GM21360 (cell line): ENCODE data around the gene SAG.

Experiments used
- ATAC-seq: cut with Tn5 transposase; IDR thresholded peaks from one replicate; pipeline ENCODE4 v1.9.1; 2021; ENCODE audit warnings: mild to moderate bottlenecking, moderate library complexity; ENCODE audit not compliant: unreplicated experiment

Gene SAG

DNA sequence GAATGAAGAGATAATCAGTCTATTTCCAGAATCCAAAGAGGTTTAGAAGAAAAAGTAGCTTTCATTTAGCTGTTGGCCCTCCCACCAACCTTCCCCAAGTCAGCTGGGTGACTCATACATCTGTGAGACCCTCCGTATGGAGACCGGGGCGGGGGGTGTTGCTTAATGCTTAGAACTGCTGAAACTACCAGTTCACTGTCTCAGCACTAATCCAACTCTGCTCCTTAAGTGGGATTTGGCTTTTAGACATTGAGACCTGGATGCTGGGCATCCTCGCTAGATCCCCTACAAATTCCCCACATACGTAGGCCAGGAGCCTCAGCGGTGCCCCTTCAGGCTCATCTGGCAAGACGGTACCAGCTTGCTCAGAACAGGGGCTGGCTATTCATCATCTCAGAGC is at the start of gene SAG:
Gene SAG (plus strand): TSS at position 252 of the 400 bp plus-strand sequence. CDS start 1,374 bp downstream, outside the sequence.
- ATAC-seq, result no peak

DNA sequence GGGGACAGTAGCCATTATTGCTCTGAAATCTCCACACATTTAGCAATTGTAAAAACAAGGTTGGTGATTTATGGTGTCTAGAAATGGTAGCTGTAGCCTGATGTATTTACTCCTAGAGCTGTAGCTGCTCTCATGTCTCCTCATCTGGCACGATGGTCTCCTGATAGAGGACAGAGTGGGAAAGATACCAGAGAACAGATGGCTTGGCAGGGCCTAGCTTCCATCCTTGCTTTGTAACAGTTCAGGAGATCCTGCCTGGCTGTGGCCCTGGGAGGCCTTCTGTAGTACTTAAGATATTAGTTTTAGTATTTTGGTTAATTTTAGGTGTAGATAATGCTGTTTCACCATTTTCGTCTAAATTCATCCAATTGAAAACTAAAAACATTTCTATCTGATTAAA is 49.4 kb upstream of the SAG start:
- ATAC-seq, result no peak

DNA sequence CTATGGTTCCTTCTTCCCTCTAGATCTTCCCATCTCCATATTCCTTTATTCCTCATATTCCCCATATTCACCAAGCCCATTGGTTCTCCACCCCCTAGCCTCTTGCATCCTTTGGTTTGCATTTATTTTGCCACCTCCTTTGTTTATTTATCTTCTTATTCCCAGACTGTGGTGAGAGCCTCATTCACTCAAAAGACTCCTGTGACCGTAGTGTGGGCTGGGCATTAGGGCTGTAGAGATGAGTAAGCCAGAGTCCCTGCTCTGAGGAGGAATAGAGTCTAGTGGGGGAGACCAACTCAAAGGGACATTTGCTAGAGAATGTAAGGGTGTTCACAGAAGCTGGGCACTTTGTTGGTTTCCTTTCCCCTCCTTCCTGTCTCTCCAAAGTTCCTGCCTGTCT is 47.9 kb upstream of the SAG start:
- ATAC-seq, result no peak

DNA sequence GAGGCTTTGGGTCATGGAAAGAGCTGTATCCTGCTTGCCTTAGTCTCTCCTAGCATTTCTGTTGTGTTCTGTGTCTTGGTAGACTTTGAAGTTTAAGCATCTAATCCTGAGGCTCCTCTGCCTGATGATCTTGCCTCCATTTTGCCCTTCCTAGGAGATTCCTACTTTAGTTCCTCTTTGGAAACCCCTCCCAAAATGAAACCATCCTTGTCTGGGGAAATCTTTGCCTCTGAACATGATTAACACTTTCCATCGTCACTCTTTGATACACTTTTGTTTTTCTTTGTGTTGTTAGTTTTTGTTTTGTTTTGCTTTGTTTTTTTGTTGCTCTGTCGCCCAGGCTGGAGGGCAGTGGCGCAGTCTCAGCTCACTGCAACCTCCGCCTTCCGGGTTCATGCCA is 47.0 kb upstream of the SAG start:
- no peak for ATAC-seq

DNA sequence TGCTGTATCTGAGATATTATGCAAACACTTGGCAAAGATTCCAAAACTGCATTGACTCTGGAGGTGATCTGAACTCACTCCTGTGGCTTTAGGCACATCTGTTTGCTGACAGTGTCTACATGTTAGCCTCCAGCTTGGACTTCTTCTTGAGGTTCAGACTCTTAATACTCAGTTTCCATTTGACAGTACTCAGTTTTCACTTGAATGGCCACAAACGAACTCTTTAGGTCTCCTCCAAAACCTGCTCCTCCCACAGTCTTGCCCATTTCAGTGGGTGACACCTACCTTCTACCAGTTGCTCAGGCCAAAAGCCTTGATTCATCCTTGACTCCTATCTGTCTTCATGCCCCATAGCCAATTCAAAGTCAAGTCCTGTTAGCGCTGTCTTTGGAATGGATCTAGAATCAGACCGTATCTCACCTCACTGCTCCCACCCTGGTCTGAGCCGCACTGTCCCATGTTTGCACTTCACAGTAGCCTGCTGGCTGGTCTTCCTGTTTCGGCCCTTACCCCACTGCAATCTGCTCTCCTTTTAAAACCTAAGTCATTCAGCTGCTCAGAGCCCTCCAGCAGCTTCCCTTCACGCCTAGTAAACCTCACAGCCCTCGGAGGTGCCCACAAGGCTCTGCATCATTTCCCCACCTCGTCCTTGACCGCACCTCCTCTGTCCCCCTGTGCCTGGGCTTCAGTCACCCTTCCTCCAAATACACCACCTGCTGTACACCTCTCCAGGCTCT is 45.6 kb upstream of the SAG start:
- no peak for ATAC-seq

DNA sequence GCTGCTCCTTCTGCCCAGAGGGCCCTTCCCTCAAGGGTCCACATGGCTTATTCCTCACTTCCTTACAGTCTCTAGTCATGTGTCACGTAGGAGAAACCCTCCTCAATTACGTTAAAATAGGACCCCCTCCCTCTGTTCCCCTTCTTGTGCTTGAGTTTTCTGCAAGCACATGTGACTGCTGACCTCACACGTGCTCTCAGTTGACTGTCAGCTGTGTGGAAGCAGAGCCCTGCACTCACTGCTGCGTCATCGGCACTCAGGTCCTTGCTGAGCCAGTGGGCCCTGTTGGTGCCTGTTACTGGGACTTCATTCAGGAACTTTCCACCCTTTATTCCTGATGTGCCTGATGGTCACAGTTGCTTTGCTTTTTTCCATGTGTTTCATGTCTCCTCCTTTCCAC is 45.1 kb upstream of the SAG start:
- ATAC-seq, result no peak

DNA sequence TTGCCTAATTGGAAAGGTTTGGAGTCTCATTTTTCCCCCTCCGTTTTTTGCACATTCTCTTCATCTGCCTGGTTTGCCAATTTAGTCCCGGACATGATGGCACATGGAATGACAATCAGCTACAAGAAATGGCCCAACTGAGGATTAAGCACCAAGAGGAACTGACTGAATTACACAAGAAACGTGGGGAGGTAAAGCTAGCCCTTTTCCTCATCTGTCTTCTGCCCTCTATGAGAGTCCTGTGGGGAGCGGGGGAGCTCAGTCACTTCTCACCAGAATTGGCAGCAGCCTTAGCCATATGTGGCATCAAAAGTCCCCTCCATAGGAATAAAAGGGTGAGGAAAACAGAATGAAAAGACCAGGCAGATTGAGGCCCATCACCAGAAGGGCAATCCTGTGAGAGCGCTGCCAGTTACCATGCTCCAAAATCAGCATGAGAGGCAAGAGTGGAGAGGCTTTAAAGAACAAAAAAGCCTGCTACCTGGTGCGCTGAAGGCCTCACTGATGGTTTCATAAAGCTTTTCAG is 44.5 kb upstream of the SAG start:
- no peak for ATAC-seq

DNA sequence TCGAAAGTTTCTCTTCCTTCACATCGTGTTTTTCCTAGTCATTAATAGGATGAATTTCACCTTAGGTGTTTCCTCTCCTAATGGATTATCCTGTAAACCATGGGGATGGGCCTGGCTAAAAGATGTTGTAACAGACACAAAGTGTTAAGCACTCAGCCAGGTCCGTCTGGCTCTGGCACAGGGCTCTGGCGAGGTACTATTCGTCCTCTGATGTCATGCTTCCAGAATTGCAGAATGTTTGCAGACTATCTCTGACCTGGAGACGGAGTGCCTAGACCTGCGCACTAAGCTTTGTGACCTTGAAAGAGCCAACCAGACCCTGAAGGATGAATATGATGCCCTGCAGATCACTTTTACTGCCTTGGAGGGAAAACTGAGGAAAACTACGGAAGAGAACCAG is 42.9 kb upstream of the SAG start:
- no peak for ATAC-seq

DNA sequence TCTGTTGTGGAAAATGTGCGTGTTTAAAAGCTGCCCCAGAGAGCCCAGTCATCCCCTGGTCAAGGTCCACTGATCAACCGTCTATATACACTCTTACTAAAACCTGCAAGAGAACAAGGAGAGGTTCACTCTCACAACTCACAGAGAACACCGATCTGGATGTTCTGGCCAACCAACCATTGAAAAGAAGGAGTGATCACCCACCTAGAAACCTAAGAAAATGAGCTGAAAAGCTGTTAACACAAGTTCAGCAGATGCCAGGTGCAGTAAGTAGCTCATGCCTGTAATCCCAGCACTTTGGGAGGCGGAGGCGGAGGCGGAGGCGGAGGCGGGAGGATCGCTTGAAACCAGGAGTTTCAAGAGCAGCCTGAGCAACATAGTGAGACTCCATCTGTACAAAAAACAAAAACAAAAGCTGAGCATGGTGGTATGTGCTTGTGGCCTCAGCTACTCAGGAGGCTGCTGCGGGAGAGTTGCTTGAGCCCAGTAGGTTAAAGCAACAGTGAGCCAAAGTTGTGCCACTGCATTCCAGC is 41.7 kb upstream of the SAG start:
- no peak for ATAC-seq

DNA sequence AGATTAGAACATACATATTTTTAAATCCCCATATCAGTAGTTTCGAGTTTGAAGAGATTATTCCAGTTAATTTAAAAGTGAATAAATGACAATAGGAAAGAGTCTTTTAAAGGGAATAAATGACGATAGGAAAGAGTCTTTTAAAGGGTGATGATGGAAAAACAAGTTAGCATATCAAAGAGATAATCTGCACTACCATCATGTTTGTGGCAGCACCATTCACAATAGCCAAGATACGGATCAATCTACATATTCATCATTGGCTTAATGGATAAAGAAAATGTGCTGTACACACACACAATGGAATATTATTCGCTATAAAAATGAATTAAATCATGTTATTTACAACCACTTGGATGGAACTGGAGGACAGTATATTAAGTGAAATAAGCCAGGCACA is 41.1 kb upstream of the SAG start:
- ATAC-seq, result no peak

DNA sequence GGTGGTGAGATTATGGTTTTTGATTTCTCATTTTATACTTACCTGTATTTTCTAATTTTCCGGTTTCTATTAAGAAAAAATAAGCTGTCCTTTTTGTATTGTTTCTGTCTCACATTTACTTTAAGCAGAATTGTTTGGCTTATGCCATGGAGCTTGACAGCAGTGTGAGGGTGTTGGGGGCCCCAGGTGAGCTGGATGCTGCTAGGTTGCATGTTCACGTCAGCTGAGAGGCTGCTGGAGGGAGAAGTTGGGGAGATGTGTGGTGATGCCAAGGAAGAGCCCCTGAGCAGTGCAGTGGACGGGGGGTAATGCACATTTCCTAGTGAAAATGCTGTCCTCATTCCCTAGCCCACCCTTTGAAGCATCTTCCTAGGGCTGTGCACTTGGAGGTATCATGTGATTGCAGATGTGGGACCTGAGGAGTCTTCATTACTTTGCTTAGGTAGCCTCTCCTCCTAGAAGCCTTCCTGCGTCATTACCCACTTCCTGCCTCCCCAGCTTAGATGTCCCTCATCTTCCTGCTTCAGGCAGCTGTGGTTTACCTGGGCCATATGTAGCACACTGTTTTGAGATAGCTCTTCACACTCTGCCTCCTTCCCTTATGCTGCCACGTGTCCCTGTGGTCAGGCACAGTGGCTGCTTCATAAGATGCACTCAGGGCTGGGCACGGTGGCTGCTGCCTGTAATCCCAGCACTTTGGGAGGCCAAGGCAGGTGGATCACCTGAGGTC is 39.9 kb upstream of the SAG start:
- peak; percentile 68 for ATAC-seq

DNA sequence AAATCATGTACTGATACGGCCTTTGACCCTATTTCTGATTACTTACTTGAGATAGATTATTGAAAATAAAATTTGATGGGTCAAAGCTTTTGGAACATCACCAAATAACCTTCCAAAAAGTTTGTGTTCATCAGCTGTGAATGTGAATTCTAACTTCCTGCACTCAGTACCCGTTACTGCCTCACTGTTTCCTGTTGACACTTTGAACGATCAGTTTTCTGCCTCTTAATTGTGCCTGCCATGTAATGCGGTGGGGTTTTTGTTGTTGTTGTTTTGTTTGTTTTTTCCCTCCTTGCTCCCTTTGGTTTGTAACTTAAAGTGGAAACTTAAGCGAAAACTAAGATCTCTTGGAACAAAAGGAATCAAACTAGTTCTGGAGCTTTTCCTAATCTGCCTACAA is 37.2 kb upstream of the SAG start:
- no peak for ATAC-seq

DNA sequence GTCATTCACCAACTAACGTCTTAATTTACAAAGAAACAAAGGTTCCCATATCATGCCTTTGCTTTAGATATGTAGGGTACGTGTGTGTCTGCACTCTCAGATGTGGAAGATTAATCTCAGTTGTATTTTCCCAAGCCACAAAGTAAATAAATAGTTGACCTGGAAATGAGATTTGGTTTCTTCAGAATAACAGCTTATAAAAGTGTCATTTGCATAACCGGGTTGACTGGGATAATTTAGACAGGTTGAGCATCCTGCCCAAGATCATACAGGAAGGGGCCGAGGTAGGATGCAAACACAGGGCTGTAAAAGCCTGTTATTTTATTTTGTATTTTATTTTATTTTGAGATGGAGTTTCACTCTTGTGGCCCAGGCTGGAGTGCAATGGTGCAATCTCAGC is 36.7 kb upstream of the SAG start:
- no peak for ATAC-seq

DNA sequence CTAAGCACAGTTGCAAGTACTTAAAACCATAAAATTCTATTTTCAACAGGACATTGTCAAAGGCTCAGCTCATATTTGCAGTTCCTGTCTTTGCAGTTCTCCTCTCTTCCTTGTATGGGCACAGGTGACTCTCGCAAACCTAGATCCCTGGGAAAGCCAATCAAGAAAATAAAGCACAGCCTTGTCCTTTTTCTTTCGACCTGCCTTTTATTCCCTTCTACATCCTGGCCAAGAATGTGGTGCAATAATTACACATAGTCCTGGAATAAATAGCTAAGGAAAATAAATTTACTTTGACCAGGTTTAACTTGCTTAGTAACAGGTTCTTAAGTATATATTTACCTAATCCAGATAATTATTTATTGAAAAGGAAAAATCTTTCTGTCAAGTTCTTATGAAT is 35.9 kb upstream of the SAG start:
- ATAC-seq, result no peak

DNA sequence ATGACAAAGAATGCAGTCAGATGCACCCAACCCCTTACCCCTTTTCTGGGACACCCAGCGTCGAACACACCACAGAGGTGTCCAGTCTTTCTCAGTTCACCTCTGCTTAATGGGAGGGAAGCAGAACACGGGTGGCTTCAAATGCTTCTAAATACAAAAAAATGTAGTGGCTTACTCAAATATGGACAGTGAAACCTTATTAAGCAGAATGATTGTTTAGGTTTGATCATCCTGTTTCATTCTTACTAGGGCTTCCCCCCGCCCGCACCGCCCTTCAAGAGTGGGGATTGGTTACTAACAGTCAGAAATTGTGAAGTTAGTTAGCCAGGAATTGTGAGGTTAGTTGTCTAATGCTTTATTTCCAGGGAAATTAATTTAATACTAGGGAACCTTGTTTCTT is 34.5 kb upstream of the SAG start:
- ATAC-seq, result no peak

DNA sequence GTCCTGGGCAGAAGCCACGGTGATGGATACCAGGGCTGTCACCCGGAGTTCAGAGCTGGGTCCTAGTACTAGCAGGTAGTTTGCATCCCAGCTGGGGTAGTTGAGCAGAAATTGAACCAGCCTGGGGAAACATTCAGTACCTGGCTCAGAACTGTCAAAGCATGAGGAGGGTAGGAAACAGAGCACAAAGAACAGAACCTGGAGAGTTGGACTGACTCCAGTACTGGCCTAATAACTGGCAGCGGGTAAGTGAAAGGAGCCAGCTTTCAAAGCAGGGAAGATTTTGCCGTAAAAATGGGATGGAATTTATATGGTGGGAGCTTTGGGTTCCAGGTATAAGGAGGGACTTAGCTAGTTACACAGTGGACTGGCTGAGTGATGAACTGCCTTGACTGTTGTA is 32.4 kb upstream of the SAG start:
- ATAC-seq, result no peak

DNA sequence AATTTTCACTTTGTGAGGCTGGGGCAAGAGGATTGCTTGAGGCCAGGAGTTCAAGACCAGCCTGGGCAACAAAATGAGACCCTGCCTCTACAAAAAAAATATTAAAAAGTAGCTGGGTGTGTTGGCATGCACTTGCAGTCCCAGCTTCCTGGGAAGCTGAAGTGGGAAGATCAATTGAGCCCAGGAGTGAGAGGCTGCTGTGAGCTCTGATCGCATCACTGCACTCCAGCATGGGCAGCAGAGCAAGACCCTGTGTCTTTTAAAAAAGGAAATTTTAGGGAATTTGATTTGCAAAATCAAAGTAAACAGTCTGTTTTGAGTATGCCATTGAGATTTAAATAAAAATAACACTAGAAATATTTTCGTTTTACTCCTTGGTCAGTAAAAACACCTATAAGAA is 28.7 kb upstream of the SAG start:
- ATAC-seq, result no peak

DNA sequence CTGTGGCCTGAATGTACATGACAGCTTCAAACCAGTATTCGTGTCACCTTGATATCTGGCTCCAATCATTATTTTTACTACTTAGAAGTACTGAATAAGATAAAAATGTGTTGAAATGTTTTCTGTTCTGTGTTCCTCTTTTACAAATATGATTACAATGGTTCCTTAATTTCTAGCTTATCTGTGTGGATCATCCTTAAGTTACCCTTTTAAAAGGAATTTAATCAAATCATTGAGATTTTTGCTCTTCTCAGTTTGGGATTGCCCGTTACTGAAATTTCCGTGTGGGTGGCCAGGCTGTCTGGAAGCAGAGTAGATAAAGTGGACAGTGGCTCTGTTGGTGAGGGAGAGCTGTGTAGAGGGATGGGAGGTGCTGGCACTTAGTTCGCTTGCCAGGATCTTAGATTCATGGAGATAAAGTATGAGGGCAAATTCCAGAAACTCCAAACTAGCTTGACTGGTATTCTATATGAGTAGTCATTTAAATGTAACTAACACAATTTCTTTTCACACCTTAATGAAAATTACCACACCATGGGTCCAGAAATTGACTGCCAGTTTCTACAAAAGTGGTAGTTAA is 27.4 kb upstream of the SAG start:
- ATAC-seq, result no peak

DNA sequence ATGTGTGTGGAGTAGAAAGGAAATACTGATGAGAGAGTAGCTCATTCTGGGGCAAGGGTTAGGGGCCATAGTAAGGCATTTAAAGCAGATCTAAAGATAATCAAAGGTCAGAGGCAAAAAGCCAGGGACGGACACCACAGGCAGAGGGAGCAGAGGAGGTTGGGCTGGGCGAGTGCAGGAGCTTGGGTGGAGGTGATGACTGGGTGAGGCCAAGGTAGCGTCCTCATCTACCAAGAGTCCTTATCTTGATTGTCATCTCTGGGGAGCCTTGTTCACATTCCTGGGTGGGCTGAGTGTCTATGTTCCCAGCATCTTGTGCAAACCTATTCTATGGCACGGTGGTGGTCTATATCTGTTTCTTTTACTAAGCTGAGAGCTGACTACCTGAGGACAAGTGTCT is 26.1 kb upstream of the SAG start:
- no peak for ATAC-seq

DNA sequence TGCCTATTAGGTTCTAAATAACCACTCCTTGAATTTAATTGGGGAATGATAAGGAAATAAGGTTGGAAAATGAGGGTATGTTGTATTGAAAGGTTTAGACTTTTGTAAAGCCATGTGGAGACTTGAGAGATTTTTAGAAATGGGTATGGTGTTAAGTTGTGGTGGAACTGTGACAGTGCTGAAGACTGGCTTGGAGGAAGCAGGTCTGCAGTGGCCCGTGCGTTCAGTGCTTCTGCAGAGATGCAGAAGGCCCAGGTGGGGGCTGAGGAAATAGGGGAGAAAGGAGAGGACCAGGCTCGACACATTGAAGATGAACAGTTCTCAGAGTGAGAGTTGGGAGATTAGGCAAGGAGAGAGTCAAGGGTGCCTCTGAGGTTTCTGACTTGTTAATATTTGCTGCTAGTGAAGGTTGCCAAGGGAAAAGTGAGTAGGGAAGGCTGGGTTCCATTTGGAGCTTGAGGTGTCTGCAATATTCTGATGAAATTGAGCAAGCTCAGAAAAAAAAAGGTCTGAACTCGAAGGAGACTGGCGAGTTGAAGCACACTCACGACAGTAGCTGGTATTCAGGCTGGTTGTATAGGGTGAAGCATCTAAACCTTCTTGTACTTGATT is 25.5 kb upstream of the SAG start:
- no peak for ATAC-seq

DNA sequence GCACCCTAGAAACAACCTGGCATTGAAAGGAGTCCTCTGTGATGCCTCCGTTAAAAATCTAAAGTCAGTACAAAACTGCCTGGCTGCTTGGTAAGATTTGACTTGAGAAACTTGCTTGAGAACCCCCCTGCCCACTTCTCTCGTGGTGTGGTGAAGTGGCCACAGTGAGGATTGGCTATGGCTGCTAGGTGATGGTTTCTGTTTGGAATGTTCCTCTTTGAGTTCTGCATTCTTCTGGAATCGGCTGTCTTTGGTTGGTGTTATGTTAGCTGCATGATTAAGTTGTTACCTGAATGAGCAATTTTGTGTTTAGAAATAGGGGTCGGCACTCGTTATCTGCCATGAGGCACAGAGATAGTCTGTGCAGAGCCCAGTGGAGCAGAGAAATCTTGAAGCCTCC is 21.7 kb upstream of the SAG start:
- no peak for ATAC-seq
